Fibroblast of skin of left quadriceps (primary cell): Measurements from ENCODE around the gene CCL8.

Experiments used
- DNase-seq, 2 experiments: peaks; one replicate each; pipeline ENCODE4 v3.0.0-alpha.2; 2013; ENCODE audit warnings: low read depth in 2 of 2

Gene CCL8

GRCh38 chr17:34367486-34368195, 48.4 kb downstream of the CCL8 start:
- DNase-seq = no peak

GRCh38 chr17:34368196-34368945, 49.1 kb downstream of the CCL8 start:
- no peak for DNase-seq

GRCh38 chr17:34368946-34369500, 49.8 kb downstream of the CCL8 start:
- no peak for DNase-seq

GRCh38 chr17:34369571-34369970, 50.3 kb downstream of the CCL8 start:
- DNase-seq = no peak

DNA sequence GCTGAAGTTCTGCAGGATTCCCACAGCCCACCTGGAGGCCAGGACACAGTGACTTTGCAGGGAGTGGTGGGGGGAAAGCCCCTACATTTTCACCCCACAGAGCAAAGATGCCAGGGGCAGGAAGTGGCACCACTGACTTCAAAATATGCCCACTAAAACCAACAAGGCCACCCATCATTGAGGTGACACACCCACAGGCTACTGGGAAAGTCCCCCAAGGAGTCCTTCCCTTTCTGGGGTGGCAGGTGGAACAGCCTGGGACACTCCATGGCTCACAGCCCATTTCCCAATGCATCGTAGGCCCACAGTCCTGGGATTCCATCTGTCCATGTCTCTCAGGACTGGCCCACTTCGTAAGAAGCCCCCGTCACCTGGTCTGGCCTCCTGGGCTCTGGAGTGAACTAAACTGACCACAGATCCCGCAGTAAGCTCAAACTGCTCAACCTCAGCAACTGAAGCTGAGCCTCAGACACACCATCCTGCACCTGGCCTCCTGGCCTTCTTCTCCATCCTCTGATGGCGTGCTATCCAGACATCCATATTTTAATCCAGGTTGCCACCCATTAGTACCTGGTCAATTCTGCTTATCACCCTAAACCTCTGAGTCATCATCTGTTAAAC, 51.3 kb downstream of the CCL8 start:
- DNase-seq = no peak

DNA sequence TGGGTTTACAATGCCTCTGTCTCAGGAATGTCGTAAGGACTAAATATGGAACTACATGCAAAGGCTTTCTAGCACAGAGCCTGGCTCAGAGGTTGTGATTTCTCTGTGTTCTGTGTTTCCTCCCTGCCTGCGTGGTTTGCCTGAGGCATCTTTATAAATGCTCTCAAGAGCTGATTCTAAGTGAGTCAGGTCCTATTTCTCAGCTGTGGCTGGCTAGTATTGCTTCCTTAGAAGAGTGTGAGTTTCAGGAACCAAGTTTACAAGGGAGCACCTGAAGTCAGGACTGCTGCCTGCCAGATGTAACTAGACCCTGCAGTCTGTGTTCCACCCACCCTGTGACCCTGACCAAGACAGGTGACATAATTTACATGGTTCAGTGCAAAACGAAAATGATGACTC, 51.8 kb downstream of the CCL8 start:
- DNase-seq = no peak
